ENCODE measurements around the gene DYNC1H1. TPM values are rescaled to one million over a fixed set of nuclear protein-coding genes. Genes with fewer than 3 reads are reported as not detected.

DYNC1H1 gene
- 508 and 628 TPM in 2 replicates for total RNA-seq

GRCh38 chr14:101964297-101965180, at the start of gene DYNC1H1:
Gene DYNC1H1 (plus strand): TSS chr14:101964573. CDS start chr14:101964692, 119 bp downstream.

GRCh38 chr14:102086972-102087761, 122.8 kb downstream of the DYNC1H1 start, which contains the start of gene HSP90AA1:
Gene HSP90AA1 (minus strand): TSS chr14:102087044. CDS start chr14:102086378, 666 bp downstream.

Small RNA genes within 50 kb of the gene (small RNA-seq; reads per million reads assigned to genes)
- gene AL118558.2 (not detected), gene RN7SL472P (not detected)

Other genes with a start within 250 kb of the DYNC1H1 start
- gene PPP2R5C, start 202.9 kb upstream of the DYNC1H1 start, total RNA-seq, result 81.3 and 86.5 TPM in 2 replicates
- gene HSP90AA1, start 122.5 kb downstream of the DYNC1H1 start, total RNA-seq, result 281 and 385 TPM in 2 replicates
- 14.3 and 15.4 TPM in 2 replicates for gene WDR20, start 175.3 kb downstream of the DYNC1H1 start, total RNA-seq

Measured in vein endothelial cell (primary cell).